ENCODE measurements around the gene NRXN2. TPM values are rescaled to one million over a fixed set of nuclear protein-coding genes. Genes with fewer than 3 reads are reported as not detected.
A peak's percentile ranks its signal among the peaks of the same experiment; 100 is the strongest.
"Not testable (repeated sequence)": the region's sequence is repeated elsewhere in the genome, so short reads cannot be mapped to it uniquely, and the experiment has no call there.

The NRXN2 gene
- polyA plus RNA-seq, 12 donors = 14.4 to 40.7 (median 22.2) TPM; not detected in 1

GRCh38 chr11:64677441-64678023, 45.5 kb downstream of the NRXN2 start:
- no peak for DNase-seq

DNA sequence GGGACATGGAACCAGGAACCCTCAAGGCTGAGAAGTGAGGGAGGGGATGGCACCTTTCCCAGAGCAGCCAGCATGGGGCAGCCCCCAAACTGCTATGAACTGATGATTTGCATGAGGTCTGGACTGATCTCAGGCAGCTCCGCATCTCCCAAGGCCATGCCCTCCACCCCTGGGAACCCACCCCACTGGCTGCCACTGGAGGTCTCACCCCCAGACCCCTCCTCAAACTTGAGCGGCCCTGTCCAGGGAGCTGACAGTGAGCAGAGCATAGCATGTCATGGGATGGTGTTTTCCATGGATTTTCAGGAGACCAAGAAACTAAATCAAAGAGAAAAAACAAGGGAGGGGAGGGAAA, 46.8 kb downstream of the NRXN2 start:
- no peak for DNase-seq

- DNase-seq = peak; percentile 67
These were observed 47.3 kb downstream of the NRXN2 start for GRCh38 chr11:64675450-64676260.

GRCh38 chr11:64674774-64675173, 48.2 kb downstream of the NRXN2 start:
- DNase-seq = no peak

- no peak for DNase-seq
These were observed 49.7 kb downstream of the NRXN2 start for GRCh38 chr11:64673279-64673678.

- DNase-seq = no peak
These were observed 50.1 kb downstream of the NRXN2 start for GRCh38 chr11:64672875-64673274.

GRCh38 chr11:64670975-64671374, 52.0 kb downstream of the NRXN2 start:
- DNase-seq = no peak

DNA sequence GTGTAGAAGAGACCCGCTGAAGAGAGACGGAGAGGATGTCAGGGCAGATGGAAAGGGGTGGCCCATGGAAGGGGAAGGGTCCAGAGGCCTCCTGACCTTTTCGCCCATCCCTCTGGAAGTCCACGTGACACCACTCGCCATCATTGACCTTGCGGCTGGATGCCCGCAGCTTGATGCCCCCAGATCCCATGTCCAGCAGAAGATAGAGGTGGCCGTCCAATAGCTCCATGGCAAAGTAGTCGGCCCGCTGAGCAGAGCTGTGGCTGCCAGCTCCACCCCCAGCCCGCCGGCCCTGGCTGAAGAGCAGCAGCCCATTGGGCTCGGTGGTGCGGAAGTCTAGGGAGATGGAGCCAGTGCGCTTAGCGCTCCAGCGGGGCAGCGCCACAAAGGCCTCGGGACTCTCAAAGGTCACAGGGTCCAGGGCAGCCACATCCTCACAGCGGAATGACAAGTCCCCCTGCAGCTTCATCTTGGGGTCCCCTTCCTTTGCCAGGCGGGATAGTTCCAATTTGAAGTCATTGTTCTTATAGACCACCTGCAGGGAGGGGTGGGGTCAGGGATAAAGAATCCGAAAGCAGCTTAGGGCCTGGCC, 55.7 kb downstream of the NRXN2 start:
- DNase-seq = no peak

GRCh38 chr11:64665411-64665821, 57.6 kb downstream of the NRXN2 start:
- DNase-seq = no peak

DNA sequence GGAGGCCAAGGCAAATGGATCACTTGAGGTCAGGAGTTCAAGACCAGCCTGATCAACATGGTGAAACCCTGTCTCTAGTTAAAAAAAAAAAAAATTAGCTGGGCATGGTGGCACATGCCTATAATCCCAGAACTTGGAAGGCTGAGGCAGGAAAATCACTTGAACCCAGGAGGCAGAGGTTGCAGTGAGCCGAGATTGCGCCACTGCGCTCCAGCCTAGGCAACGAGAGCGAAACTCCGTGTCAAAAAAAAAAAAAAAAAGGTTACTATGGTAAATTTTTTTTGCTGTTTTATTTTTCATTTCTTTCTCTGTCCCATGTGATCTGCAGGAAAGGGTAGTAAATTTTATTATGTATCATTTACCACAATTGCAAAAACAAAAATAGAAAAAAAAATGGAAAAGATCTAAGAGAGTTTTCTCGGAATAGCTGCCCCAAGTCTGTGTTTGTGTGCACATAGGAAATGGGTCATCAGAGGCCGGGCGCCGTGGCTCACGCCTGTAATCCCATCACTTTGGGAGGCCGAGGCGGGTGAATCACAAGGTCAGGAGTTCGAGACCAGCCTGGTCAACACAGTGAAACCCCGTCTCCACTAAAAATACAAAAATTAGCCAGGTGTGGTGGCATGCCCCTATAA, 58.6 kb downstream of the NRXN2 start:
- not testable (repeated sequence) for DNase-seq

DNA sequence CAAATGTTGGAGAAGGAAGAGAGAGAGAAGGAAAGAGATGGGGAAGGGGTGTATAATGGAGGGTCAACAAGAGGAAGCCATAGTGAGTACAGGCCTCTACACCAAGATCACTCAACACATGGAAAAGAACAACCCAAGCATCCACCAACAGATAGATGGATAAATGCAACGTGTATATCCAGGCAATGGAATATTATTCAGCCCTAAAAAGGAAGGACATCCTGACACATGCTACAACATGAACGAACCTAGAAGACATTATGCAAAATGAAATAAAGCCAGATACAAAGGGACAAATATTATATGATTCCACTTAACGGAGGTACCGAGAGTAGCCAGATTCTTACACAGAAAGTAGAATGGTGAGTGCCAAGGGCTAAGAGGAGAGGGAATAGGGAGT, 59.3 kb downstream of the NRXN2 start:
- DNase-seq = no peak

GRCh38 chr11:64661614-64662013, 61.4 kb downstream of the NRXN2 start:
- no peak for DNase-seq

GRCh38 chr11:64661146-64661545, 61.9 kb downstream of the NRXN2 start:
- peak; percentile 69 for DNase-seq

- DNase-seq = no peak
These were observed 62.3 kb downstream of the NRXN2 start for GRCh38 chr11:64660706-64661105.

GRCh38 chr11:64660205-64660604, 62.8 kb downstream of the NRXN2 start:
- DNase-seq = no peak

- DNase-seq = no peak
These were observed 63.4 kb downstream of the NRXN2 start for GRCh38 chr11:64659417-64660144.

GRCh38 chr11:64658265-64658664, 64.7 kb downstream of the NRXN2 start:
- DNase-seq = no peak

DNA sequence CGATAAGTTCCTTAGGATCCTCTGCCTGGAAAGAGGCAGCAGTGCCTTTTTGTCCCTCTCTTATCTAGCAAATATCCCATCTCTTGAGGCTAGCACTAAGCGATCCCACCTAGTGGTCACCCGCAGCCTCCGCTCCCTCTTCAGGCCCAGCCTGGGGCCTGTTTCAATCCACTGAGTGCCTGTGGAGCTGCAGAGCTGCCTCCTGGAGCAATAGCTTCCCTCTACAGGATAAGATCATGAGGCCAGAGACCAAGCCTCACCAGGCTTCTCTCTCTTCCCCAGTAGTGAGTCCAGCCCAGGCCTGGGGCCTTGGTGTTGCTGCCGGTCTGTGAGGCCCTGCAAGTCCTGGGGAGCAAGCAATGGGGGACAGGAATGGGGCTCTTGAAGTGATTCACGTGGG, 66.1 kb downstream of the NRXN2 start:
- no peak for DNase-seq

GRCh38 chr11:64655941-64656601, 66.9 kb downstream of the NRXN2 start:
- DNase-seq = no peak

GRCh38 chr11:64654958-64655541, 67.9 kb downstream of the NRXN2 start:
- no peak for DNase-seq

- no peak for DNase-seq
These were observed 68.6 kb downstream of the NRXN2 start for GRCh38 chr11:64654439-64654838.

Measured in muscle of arm (tissue), 12 donors.